Epithelial cell of proximal tubule (primary cell): ENCODE data around the gene ABHD13. TPM values are rescaled to one million over a fixed set of nuclear protein-coding genes. Genes with fewer than 3 reads are reported as not detected.
"Not testable (repeated sequence)": the region's sequence is repeated elsewhere in the genome, so short reads cannot be mapped to it uniquely, and the experiment has no call there.

ENCODE experiments used
- DNase-seq: peaks from one replicate; pipeline ENCODE4 v3.0.0-alpha.2; 2011; ENCODE audit warnings: low read depth
- H3K4me3 ChIP-seq: 2 replicates; pipeline ENCODE4 v1.5.1; 2011; ENCODE audit warnings: low read depth, mild to moderate bottlenecking, low read length
- total RNA-seq: library from RNA; depleted of rRNA; stranded (reverse); fragments of >200 nt; gene quantifications from 2 replicates; pipeline ENCODE4 v1.2.3, GENCODE V29; 2015
- TF ChIP-seq, protein P1 (sequence below): conservative IDR thresholded peaks from 2 replicates; pipeline ENCODE4 v1.5.1; 2012; ENCODE audit warnings: low read depth, mild to moderate bottlenecking, low read length

ABHD13 gene
- total RNA-seq, 1 donor from 2014 or later: 4.8 TPM

DNA sequence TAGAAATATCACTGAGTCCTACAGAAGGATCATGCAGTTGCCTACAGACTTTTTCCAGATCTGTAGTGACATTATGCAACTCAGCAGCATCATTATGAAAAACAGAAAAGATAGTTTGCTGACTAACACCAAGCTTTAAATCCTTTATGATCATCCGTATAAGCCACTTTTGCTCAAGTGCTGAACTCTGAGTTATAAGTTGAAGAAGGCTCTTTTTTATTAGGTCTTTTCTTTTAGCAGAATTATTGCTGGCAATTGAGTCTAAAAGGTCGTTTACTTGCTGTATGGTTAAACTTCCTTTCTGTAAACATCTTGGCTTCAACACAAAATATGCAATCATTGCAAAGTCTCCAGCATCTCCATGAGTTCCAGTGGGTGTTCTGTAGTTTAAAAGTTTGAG, 7.6 kb upstream of the ABHD13 start:
- no peak overlapping the region for H3K4me3 ChIP-seq
- DNase-seq: no peak

DNA sequence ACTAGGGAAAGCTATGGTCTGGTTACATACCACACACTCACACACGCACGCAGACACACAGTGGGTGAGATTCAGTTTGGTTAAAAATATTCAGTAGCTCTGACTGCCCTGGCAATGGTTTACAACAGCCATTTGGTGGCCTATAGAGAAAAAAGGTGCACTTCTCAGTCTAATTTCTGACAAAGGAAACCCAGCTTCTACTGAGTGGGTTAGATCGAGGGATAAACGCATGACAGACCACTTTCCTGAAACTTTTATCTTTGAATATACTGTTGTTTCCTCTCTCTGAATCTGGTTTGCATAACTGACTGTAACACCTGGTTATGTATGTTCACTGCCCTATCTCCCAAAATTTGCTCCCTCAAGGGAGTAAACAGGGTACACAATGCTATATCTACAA, 5.3 kb upstream of the ABHD13 start:
- H3K4me3 ChIP-seq: no peak overlapping the region
- DNase-seq: no peak
- TF ChIP-seq, protein P1, sequence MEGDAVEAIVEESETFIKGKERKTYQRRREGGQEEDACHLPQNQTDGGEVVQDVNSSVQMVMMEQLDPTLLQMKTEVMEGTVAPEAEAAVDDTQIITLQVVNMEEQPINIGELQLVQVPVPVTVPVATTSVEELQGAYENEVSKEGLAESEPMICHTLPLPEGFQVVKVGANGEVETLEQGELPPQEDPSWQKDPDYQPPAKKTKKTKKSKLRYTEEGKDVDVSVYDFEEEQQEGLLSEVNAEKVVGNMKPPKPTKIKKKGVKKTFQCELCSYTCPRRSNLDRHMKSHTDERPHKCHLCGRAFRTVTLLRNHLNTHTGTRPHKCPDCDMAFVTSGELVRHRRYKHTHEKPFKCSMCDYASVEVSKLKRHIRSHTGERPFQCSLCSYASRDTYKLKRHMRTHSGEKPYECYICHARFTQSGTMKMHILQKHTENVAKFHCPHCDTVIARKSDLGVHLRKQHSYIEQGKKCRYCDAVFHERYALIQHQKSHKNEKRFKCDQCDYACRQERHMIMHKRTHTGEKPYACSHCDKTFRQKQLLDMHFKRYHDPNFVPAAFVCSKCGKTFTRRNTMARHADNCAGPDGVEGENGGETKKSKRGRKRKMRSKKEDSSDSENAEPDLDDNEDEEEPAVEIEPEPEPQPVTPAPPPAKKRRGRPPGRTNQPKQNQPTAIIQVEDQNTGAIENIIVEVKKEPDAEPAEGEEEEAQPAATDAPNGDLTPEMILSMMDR: no peak

More for the DNA sequence above, 7.6 kb upstream of the ABHD13 start:
- TF ChIP-seq, protein P1: no peak

DNA sequence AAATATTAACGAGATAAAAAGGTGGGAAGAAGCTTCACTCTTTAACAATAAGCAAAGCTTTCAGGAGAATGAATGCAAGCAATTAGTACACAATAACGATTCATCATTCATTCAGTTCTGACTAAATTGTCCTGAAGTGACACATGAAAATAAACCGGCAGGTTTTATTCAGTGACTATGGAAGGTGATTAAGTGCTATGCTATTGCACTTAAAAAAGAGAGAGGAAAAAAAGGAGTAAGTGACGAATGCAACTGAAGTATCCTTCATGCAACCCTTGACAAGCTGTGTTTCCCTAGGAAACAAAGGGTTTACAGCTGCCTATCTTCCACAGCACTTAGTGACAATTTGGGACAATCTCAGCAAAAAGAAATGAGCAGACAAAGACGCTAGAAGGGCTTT, 4.2 kb upstream of the ABHD13 start:
- peak overlapping the region; percentile 56 for H3K4me3 ChIP-seq
- DNase-seq: no peak
- TF ChIP-seq, protein P1: no peak

DNA sequence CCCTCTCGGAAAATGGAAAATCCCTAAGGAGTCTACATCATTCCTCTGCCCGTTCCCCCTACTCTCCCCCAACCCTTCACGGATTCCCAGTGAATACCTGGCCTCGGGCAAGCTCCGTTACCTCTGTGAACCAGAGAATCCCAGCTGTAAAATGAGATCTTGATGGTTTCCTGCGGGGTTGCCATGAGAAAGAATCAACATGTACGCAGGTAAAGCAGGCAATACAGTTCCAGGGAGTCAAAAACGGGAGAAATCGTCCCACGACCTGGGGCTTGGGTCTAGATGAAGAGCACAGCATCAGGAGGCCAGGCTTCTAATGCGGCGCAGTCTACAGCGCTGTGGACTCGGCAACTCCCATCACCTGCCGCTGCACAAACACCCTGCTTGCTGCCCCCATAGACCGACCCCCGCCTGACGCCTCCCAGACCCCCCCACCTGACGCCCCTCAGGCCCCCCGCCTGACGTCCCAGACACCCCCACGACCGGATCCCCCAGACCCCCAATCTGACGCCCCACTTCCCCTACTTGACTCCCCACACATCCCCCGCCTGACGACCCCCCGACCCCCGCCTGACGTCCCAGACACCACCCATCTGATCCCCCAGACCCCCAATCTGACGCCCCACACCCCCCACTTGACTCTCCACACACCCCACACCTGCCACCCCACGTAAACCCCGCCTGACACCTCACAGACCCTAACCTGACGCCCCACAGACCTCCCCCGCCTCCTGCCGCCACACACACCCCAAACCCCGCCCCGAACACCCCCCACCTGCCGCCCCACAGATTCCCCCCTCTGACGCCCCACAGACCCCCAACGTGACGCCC, 3.5 kb upstream of the ABHD13 start:
- TF ChIP-seq, protein P1: no peak
- no peak for DNase-seq

DNA sequence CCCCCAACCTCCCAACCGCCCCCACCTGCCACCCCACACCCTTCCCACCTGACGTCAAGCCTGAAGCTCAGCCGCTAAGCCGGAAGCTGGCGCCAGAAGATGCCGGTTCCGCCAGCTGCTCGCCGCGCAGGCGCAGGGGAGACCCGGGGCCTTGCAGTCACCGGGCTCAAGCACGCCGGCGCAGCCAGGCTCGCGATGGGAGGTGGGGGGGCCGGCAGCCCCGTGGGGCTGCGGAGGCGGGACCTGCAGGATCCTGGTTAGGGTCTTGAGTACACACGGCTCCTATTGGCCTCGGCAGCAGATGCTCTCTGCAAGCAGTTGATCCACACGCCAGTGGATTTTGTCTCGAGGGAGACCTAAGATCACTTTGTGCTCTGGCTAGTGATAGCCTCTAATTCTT, 2.8 kb upstream of the ABHD13 start, which contains the start of gene LIG4:
TSS of gene LIG4 (minus strand) at position 101 of the 400 bp plus-strand sequence. CDS start 4,268 bp downstream, outside the sequence.
- peak within 1 kb of the TSS; percentile 56 for H3K4me3 ChIP-seq
- TF ChIP-seq, protein P1: no peak
- DNase-seq: no peak

More for the DNA sequence above, 3.5 kb upstream of the ABHD13 start:
- peak overlapping the region; percentile 56 for H3K4me3 ChIP-seq

DNA sequence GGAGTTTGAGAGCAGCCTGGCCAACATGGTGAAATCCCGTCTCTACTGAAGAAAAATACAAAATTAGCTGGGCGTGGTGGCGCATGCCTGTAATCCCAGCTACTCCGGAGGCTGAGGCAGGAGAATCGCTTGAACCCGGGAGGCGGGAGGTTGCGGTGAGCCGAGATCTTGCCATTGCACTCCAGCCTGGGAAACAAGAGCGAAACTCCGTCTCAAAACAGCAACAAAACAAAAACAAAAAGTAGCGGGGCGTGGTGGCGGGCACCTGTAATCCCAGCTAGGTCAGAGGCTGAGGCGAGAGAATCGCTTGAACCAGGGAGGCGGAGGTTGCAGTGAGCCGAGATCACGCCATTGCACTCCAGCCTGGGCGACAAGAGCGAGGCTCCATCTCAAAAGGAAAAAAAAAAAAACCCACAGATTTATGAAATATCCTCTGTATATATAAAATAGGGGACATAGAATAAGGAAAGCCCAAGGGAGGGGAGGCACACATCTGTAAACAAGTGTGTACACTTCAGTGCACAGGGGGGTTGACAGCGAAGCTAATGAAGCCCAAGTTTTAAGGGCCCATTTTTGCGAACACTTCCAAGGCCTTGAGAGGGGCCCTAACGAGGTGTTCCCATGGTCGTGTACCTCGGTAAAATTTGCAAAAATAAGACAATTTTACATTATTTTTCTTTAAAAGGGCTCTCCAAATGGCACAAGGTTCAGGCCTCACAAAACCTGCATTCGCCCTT, 717 bp upstream of the ABHD13 start:
- H3K4me3 ChIP-seq: peak overlapping the region; percentile 84
- not testable (repeated sequence) for DNase-seq

DNA sequence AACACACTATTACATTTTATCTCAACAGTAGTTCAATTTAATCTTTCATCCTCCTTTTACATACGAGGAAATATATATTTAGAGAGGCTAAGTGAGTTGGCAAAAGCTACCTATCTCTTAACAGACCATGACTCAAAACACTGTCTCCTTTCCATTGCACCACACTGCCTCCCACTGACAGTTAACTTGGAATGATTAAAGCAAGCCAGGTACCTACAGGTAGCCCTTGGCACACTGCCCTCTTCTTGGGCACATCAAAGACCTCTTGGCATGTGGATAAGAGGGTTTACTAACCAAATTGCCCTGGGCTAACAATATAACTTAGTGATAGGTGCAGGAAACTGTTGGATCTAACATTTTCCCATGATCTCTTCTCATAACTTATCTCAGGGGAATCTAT, 1.8 kb downstream of the ABHD13 start:
- DNase-seq: no peak
- peak overlapping the region; percentile 84 for H3K4me3 ChIP-seq
- TF ChIP-seq, protein P1: peak; percentile 38
